Heart right ventricle (tissue), 16 donors: ENCODE results near the gene FHIT. TPM values are rescaled to one million over a fixed set of nuclear protein-coding genes. Genes with fewer than 3 reads are reported as not detected.

Experiments
- ATAC-seq, 8 donors: fragments of 200-7000 bp; cut with Tn5 transposase; one replicate each; pipeline ENCODE4 v1.9.1; 2020; ENCODE audit warnings: mild to moderate bottlenecking in 8 of 8, moderate library complexity in 8 of 8, moderate number of reproducible peaks in 1 of 8
- DNase-seq, 2 donors: peaks; one replicate each; pipeline ENCODE4 v3.0.0-alpha.2; 2020
- H3K27ac ChIP-seq, 10 donors: fragments of 200-600 bp; sonication (generic) in 2 of 10; one replicate each; pipeline versions ENCODE4 v1.5.0 to v1.8.0; 2020 to 2022; ENCODE audit warnings: mild to moderate bottlenecking in 3 of 10
- H3K27me3 ChIP-seq, 7 donors: fragments of 200-600 bp; one replicate each; pipeline ENCODE4 v1.8.0; 2021 to 2022; ENCODE audit warnings: mild to moderate bottlenecking in 2 of 7
- H3K36me3 ChIP-seq, 9 donors: fragments of 200-600 bp; sonication (generic) in 1 of 9; one replicate each; pipeline versions ENCODE4 v1.5.0 to v1.8.0; 2020 to 2022; ENCODE audit warnings: mild to moderate bottlenecking in 2 of 9
- H3K4me1 ChIP-seq, 9 donors: fragments of 200-600 bp; sonication (generic) in 1 of 9; one replicate each; pipeline versions ENCODE4 v1.5.0 to v1.8.0; 2020 to 2022; ENCODE audit warnings: mild to moderate bottlenecking in 4 of 9
- H3K4me3 ChIP-seq, 10 donors: fragments of 200-600 bp; sonication (generic) in 2 of 10; one replicate each; pipeline versions ENCODE4 v1.5.0 to v1.8.0; 2020 to 2022; ENCODE audit warnings: mild to moderate bottlenecking in 7 of 10, moderate library complexity in 2 of 10
- H3K9me3 ChIP-seq, 11 donors: fragments of 200-600 bp in 10 of 11; sonication (generic) in 2 of 11; one replicate each; pipeline versions ENCODE4 v1.5.0 to v1.8.0; 2013 to 2022; ENCODE audit warnings: mild to moderate bottlenecking in 2 of 11, control low read depth in 1 of 11, moderate library complexity in 1 of 11
- WGBS, 2 donors: extraction: QIAGEN DNeasy Blood & Tissue Kit; methylation state at CpG; one replicate each; pipeline ENCODE4 v1.1.7; 2013; ENCODE audit warnings: inconsistent platforms in 1 of 2; 5-methylcytosine and 5-hydroxymethylcytosine counted together
- intact Hi-C, 10 donors: fragments of 100-400 bp; cut with DNase I; formaldehyde crosslinking; loops; one replicate each; pipeline versions ENCODE4 v1.11.1 to v1.14.2; 2022
- polyA plus RNA-seq, 2 donors: library from polyadenylated mRNA; stranded (reverse); fragments of 200-250 nt; gene quantifications; one replicate each; pipeline ENCODE4 v1.2.3, GENCODE V29; 2013
- total RNA-seq, 10 donors: library from RNA; stranded (reverse); fragmentation: NEBNext Ultra II Directional in 3 of 10; extraction: Animal tissue kit (Norgen Biotek cat#: 25700) in 3 of 10; gene quantifications; one replicate each; pipeline versions ENCODE4 v1.2.1 to v1.2.4, GENCODE V29; 2021 to 2023
- TF ChIP-seq, protein P1 (sequence below), 9 donors: fragments of 200-600 bp; sonication (generic) in 2 of 9; IDR thresholded peaks; one replicate each; pipeline versions ENCODE4 v1.5.0 to v1.8.0; 2021 to 2022; ENCODE audit warnings: antibody characterized with exemption in 9 of 9, mild to moderate bottlenecking in 5 of 9, moderate library complexity in 1 of 9
- donor health status: Arrhythmogenic right ventricular cardiomyopathy.
- donor health status: ischemic (EF 13 %, LVEDD 7.1; RV severe dilation, severe dysfunction).
- donor health status: healthy with polysubstance abuse.
- donor health status: DM: no; HTN: yes; CAD: no.
- donor health status: DM: no; HTN: no; CAD: no.
- donor health status: ischemic (EF 25% LVEDD 6.9; RV normal size, moderate dysfunction).
- donor health status: ischemic (EF 25% LVEDD 5.7; RV mildly dilated, moderate dysfunction).
- donor health status: healthy.
- donor health status: DM: yes; HTN: yes; CAD: no.
- donor health status: Ischemic cardiomyopathy.
- donor health status: ischemic (EF 35%, LVEDD 5.7; RV mildly dilated, moderate dysfunction).
- donor health status: nonischemic (EF 11% LVEDD 7.7; RV severe dilation, severe dysfunction).
- donor health status: DM: yes; HTN: yes; CAD: no.
- donor health status: PGD.
- donor health status: ischemic (EF 29% LVEDD 5.4; RV normal size, mild dysfunction).
- donor health status: nonischemic (EF 23%, LVEDD 6.1; RV moderate dilation, normal function).

FHIT gene
- total and polyA plus RNA-seq, 12 donors = 4.7 to 25.5 (median 18.3) TPM

- WGBS, 2 donors = 88 to 90% methylated on average over 4 of the region's 4 CpGs
- no peaks in the 10 kb centered on the region for H3K27me3 ChIP-seq
Observed at GRCh38 chr3:60809857-60810610, 441.2 kb downstream of the FHIT start.

GRCh38 chr3:60803216-60804173 is 447.8 kb downstream of the FHIT start:
- intact Hi-C loops = no loop called here
- Histone ChIP-seq H3K4me3 (no peak overlapping the region), H3K27me3 (no peaks in the 10 kb centered on the region), H3K4me1 (peaks cover 0 to 2% (median 0%) of the 10 kb centered on the region in 9 donors), H3K27ac (no peak overlapping the region), H3K9me3 (peaks cover 0 to 6% (median 0%) of the 10 kb centered on the region in 11 donors), H3K36me3 (no peaks in the 10 kb centered on the region)
- 92 to 95% methylated on average over 19 of the region's 19 CpGs for WGBS, 2 donors
- DNase-seq (no peak), ATAC-seq (no peak)
- TF ChIP-seq, protein P1, sequence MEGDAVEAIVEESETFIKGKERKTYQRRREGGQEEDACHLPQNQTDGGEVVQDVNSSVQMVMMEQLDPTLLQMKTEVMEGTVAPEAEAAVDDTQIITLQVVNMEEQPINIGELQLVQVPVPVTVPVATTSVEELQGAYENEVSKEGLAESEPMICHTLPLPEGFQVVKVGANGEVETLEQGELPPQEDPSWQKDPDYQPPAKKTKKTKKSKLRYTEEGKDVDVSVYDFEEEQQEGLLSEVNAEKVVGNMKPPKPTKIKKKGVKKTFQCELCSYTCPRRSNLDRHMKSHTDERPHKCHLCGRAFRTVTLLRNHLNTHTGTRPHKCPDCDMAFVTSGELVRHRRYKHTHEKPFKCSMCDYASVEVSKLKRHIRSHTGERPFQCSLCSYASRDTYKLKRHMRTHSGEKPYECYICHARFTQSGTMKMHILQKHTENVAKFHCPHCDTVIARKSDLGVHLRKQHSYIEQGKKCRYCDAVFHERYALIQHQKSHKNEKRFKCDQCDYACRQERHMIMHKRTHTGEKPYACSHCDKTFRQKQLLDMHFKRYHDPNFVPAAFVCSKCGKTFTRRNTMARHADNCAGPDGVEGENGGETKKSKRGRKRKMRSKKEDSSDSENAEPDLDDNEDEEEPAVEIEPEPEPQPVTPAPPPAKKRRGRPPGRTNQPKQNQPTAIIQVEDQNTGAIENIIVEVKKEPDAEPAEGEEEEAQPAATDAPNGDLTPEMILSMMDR (IDR thresholded peaks at IDR 0.05) = no peak

More at GRCh38 chr3:60809857-60810610, 441.2 kb downstream of the FHIT start:
- TF ChIP-seq, protein P1 (IDR thresholded peaks at IDR 0.05) = no peak
- Histone ChIP-seq H3K4me1 (peaks cover 0 to 10% (median 0%) of the 10 kb centered on the region in 9 donors), H3K36me3 (no peaks in the 10 kb centered on the region), H3K4me3 (no peak overlapping the region), H3K9me3 (peaks cover 0 to 6% (median 0%) of the 10 kb centered on the region in 11 donors), H3K27ac (no peak overlapping the region)
- DNase-seq (no peak), ATAC-seq (no peak)
- intact Hi-C loops = loop anchor here in 1 of 10 donors (1.0 kb wide), 1 partner anchor 7 kb away; no protein-coding TSS in a partner anchor

DNA sequence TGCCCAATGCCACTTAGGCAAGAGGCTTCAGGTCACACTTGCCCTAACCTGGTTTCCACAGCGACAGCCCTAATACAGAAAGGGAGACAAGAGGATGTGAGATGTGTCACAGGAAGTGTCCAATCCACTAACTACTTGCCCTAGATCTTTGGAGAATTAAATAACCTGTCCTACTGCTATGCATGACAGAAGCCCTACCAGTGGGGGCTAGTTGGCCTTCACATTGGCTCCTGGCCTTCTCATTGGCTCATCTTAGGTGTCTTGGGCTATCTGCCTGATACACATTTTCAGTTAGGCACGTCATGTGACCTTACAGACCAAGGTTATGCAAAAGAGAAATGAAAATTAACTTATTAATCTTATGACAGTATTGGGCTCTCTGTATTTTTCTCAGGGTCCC is 449.9 kb downstream of the FHIT start:
- H3K4me3 ChIP-seq = no peak overlapping the region
- peaks cover 0 to 6% (median 0%) of the 10 kb centered on the region in 11 donors for H3K9me3 ChIP-seq
- H3K27me3 ChIP-seq = no peaks in the 10 kb centered on the region
- no peak for DNase-seq
- H3K36me3 ChIP-seq = no peaks in the 10 kb centered on the region
- no peak for ATAC-seq
- 83 to 94% methylated on average over 2 of the region's 2 CpGs for WGBS, 2 donors
- H3K4me1 ChIP-seq = no peaks in the 10 kb centered on the region
- intact Hi-C loops = no loop called here
- TF ChIP-seq, protein P1 (IDR thresholded peaks at IDR 0.05) = no peak
- no peak overlapping the region for H3K27ac ChIP-seq

DNA sequence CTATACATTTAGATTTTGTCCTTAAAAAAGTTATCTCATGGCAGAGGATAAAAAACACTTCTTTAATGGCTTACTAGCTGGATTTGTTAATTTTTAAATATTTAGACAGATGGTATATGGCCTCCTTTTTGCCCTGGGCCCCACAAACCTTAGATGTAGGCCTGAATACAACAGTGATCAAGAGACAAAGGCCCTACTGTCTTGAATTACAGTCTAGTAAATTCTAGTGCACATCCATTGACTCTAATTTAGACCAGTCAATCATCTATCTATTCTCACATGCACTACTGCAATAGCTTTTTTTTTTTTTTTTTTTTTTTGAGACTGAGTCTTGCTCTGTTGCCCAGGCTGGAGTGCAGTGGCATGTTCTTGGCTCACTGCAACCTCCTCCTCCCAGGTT is 452.8 kb downstream of the FHIT start:
- no peaks in the 10 kb centered on the region for H3K36me3 ChIP-seq
- ATAC-seq = no peak
- intact Hi-C loops = no loop called here
- TF ChIP-seq, protein P1 (IDR thresholded peaks at IDR 0.05) = no peak
- H3K27ac ChIP-seq = no peak overlapping the region
- no peaks in the 10 kb centered on the region for H3K4me1 ChIP-seq
- no peaks in the 10 kb centered on the region for H3K27me3 ChIP-seq
- no peak overlapping the region for H3K4me3 ChIP-seq
- H3K9me3 ChIP-seq = no peaks in the 10 kb centered on the region
- no peak for DNase-seq
